HG03442 (cell line): ENCODE data around the gene DAP.
"Not testable (repeated sequence)": the region's sequence is repeated elsewhere in the genome, so short reads cannot be mapped to it uniquely, and the experiment has no call there.

Experiments used
- ATAC-seq: cut with Tn5 transposase; IDR thresholded peaks from one replicate; pipeline ENCODE4 v1.9.1; 2021; ENCODE audit warnings: mild to moderate bottlenecking, moderate library complexity; ENCODE audit not compliant: unreplicated experiment

DAP gene, protein sequence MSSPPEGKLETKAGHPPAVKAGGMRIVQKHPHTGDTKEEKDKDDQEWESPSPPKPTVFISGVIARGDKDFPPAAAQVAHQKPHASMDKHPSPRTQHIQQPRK

DNA sequence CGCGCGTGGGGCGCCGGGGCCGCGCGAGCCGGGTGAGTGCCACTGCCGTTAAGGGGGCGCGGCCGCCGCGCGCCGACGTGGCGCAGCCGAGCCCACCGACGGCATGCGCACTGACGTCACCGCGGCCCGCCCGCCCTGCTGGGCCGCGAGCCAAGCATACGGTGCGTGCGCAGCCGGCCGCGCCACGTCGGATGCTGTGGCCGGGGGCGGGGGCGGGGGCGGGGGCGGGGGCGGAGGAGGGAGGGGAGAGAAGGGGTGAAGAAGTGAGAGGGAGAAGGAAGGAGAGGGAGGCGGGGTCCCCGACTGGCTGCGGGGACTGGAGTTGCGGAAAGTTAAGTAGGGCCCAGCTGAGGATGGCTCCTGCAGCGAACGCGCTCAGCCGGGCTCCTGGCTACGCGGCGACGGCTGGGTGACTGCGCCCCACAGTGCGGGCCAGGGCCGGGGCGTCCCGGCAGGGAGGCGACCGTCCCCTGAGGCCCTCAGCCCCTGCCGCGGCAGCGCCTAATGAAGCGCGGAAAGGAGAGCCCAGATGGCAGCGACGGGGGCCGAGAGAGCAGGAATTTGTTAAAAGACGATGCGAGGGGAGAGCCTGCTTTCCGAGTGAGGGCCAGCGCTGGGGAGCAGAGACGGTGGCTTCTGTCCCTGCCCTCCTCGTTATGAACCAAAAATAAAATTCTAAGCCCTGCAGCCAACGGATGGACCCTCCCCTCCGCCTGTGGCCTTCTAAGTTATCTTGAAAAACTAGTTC lies at the start of gene DAP:
TSS of gene DAP (minus strand) at position 50 of the 748 bp plus-strand sequence. CDS start 166 bp downstream, outside the sequence.
- peak; percentile 71 for ATAC-seq

DNA sequence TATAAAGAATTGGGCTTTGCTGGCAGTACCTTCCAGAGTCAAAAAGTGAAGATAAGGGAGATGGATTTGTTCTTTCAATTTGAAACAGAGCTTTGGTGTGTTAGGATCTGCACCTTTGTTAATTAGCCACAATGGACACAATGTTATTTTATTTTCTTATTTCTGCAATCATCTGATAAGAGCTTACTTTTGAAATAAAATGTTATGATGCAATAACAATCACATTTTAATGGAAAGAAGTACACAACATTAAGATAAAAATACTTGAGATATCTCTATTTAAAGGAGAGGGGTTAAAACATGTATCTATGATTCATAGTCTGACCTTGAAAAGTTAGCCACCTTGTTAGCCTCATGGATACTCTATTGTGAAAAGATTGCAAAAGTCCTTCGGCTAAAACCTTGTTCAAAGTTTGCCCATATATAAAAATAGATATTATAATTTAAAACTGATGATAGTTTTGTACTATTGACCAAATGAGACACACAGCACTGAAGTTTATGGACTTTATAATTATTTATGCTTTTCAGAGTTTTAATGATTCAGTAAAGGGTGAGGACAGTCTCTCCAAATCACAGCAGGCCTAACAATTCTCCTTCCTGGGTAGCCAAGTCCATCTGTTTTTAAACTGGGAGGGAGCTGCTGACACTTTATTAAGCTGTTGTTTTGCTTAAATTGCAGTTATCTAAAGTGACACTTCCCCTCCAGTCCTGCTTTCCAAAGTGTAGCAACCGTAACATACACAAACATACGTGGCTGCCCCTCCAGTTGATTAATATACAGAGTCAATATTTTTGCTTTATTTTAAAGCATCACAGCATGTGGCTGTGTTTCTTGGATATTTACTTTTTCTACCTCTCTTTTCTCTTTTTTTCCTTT lies 47.6 kb upstream of the DAP start:
- ATAC-seq: no peak

DNA sequence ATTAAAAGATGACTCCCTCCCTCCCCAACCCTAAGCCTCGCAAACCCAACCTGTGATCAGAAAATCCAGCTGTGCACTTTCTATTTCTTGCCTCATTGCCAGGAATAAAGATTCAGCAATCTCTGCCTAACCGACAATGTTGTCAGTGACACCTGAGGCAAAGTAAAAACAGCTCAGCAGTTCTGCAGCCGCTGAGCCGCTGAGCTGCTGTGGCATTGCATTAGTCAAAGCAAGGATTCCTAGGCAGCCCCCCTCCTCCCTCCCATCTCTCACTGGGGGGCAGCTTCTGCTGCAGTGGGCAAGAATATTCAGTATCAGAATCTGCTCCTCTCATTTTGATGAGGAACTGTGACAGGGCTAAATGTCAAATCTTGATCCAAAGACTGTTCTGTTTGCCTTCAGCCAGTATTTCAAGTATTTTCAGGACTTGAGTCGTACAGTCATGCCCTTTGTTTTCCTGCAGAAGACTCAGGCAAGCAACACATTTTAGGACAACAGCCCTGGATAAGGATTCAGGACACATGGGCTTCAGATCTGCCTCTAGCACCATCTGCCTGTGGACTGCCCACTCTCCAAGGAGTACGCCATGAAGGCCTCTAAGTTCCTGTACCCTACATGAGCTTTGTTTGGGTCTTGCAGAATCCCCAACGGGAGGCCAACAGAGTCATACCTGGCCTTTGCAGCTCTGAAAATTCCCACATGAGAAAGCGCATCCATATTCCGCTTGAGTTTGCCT lies 41.1 kb upstream of the DAP start:
- ATAC-seq: no peak

DNA sequence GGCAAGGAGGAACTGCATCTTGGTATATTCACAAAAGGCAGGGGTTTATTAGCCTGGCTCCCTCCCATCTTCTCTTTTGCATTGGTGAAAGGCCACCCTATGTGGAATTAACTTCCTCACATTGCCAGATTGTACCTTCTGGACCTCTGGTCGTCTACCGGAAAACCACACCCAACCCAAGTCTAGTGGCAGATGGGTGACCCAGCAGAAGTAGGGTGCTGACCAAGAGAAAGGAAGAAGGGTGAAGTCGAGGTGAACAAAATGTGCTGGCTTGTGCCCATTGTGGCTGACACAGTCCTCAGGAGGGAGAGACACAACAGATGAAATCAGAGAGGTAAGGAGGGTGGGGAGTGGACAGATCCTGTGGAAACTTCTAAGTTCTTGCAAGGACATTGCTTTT lies 39.8 kb upstream of the DAP start:
- no peak for ATAC-seq

DNA sequence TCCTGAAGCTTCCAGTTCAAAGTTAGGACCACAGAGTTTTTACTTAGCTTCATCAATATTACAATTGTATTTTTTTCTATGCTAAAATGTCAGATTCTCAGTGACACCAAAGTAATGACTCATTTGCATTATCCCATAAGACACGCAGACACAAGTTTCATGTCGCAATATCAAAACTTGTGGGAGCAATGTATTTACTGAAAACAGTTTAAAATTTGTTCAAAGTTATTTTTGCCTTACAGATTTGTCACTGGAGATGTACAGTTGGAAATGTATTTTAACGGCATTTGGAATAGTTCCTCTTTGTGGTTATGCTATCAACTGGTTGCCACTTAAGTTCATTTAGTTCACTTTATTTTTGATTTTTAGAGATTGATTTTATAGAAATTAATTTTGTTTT lies 36.2 kb upstream of the DAP start:
- ATAC-seq: no peak

DNA sequence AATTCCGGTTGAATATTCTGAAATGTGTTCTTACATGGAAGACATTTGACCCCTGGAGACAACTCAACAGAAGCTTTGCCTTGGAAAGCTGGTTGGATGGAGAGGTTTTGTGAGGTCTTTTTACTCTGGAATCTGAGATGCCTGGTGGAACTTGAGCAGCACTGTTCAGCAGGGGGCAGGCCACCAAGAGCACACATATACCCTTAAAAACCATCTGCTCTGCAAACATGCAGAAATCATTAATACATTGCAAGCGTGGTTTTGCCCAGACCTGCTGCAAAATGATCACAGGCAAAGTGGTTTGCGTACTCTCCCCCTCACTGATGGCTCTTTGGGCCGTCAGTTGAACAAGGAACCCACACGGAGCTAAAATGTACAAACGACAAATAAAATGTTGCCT lies 32.8 kb upstream of the DAP start:
- ATAC-seq: no peak

DNA sequence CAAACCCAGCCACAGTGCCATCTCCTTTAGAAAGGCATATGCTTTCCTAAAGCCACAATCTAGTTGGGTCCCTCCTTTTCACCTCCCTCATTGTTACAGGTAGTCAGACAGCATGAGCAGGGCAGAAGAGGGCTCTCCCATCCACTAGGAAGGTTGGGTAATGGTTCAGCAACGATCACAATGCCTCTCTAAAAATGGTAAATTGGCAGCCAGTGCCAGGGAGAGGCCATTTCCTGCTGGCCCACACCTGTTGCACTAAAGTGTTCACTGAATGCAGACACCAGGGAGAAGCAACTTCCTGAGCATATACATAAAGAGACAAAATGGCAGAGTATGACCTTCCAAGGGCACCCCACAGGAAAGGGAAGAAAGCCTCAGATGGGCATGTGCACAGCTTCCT lies 31.3 kb upstream of the DAP start:
- ATAC-seq: no peak

DNA sequence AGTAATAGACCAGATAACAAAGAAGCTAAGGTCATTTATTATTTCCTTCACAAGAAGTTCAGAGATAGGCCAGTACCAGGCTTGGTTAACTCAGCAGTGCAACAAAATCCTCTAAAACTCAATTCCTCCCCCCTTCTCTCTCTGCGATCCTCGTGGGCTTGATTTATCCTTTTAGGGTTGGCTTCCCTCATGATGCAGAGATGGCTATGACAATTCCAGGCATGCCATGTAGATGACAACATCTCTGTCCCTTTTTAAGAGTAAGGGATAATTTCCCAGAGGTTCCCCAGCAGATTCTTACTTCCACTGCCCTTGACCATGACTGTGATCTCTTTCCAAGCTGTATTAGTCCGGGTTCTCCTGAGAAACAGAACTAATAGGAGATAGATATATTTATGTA lies 28.7 kb upstream of the DAP start:
- no peak for ATAC-seq

DNA sequence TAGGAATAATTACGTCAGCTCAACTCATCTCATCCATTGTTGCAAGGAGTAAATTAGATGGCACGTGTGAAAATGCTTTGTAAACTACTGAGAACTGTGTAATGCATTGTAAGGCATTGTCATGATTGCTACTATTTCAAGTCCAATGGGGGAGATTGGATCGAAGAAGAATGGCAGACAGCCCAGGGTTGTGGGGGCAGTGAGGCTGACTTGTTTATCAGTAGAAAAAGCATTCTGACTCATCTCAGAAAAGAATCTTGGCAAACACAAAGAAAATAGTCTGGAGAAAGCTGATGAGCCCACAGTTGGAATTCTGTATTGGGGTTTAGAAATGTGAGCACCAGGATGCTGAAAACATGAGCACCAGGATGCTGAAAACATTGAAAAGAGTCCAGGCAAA lies 28.0 kb upstream of the DAP start:
- ATAC-seq: no peak

DNA sequence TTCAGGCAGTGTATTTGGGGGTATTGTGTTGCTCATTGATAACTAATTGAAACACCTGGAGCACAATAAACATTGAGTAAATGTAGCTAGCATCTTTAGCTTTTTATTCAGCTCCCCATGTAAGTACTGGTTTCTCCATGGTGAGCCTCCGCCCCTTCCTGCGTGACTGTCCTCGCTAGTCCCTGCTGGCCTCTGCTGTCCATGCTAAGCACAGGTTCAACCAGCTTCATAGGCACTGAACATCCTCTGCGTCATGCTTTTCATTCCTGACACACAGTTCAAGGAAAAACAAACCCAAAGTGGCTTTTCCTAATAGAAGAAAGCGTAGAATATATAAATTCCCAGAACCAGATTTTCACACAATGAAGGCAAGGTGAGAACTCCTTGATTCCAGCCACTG lies 27.3 kb upstream of the DAP start:
- no peak for ATAC-seq

DNA sequence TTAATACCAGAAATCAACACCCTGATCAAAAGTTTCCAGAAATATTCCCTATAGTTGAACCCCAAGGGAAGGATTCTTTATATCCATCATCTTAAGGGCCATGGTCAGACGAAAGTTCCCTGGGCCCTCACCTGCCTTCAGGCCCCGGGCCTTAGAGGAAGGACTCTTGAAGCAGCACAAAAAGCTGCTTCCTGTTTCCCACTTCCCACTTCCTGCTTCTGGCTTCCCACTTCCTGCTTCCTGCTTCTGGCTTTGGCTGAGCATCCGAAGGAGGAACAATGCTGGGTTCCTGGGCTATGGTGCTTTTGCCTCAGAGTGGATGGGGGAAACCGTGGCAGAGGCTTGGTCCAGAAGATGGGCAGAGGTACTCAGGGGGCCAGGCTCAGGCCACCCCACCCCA lies 25.8 kb upstream of the DAP start:
- no peak for ATAC-seq

DNA sequence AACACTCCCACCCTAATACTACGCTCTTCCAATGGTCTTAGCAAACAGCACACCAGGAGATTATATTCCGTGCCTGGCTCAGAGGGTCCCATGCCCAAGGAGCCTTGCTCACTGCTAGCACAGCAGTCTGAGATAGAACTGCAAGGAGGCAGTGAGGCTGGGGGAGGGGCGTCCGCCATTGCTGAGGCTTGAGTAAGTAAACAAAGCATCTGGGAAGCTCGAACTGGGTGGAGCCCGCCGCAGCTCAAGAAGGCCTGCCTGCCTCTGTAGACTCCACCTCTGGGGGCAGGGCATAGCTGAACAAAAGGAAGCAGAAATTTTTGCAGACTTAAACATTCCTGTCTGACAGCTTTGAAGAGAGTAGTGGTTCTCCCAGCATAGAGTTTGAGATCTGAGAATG lies 19.2 kb upstream of the DAP start:
- ATAC-seq: not testable (repeated sequence)

DNA sequence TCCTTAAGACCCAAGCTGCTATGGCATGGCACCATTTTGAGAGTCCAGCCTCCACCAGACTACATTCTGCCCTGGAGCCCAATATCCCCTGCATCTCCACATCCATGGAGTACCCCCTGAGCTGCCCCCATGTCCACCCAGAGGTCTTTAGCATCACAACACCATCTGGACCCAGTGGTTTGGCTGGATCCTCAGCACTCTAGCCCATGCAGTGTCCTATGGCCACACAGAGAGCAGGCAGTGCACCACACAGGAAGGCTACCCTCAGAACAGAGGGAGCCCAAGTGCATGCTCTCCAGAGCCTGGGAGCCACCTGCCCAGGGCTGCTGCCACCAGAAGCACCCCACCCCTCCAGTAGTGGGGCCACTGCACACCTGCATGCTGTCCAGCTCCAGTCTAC lies 18.6 kb upstream of the DAP start:
- no peak for ATAC-seq

DNA sequence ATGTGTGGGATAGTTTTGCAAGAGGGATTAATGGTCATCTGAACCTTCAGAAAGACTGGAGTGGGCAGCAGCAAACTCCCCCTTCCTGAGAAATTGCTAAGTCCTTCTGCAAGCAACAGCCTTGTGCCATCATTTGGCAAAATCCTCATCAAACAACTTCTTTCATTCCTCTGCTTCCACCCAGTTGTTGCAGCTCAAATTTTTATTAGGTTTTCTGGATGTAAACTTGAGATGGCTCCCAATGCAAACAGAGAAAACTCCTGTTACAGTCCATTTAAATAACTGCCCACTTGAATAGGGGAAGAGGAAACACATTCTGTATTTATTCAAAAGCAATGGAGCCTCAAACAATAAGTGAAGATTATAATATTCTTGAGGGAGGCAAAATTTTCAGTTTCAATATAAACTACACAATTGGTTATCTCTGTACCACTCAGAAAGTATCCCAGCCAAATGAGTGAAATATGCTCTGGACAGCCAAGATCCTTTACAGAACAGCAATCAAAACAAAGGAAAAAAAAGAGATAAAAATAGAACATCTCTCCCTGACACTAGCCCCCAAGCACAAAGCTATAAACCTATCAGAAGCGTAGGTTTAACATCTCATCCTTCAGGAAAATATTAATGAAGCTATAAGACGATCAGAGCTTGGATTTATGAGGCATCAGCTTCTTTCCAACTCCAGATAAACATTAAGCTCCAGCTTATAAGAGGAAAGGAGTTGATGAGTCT lies 17.3 kb upstream of the DAP start:
- ATAC-seq: no peak

DNA sequence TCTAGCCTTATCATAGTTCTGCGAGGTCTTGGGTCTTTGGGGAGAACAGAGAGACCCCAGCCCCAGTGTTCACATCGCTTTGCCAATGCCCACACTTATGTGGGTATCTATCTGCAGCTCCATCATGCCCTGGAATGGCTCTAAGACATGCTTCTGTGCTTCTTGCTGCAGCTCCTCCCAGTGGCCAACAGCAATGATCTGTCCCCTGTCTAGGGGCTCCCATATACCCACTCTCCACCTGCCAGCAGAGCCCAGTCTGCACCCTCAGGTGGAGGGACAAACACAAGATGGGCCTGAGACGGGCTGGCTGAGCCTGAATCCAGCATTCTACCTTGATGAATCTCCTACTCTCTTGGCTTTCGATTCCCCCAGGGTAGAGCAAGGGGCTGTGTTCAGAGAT lies 14.6 kb upstream of the DAP start:
- peak; percentile 70 for ATAC-seq

DNA sequence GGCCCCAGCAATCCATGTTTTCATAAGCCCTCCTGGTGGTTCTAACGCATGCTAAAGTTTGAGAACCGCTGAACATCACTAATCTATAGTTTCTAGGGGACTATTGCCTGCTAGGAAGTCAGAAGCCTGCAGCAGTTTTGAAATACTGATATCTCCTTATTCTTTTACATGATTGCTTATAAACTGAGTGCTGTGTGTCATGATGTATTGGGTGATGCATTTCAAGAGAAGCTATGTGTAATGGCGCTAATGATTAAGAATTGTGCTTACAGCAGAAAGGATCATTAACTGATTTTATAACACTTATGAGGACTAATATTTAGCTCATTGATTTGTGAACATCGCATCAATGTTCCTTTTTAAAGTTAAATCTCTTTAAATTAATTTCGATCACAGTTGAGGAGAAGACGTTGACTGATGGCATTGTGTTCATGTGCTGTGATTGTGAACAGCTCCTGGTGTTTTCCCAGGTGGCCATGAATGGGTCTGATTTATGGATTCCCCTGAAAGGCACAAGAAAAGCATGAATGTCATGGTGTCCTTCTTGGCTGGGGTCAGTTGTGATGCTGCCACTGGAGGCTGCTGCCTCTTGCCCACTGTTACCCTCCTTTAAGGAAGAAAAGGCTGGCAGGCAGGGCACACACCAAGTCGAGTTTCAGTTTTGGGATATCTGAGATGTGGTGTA lies 12.0 kb upstream of the DAP start:
- ATAC-seq: no peak

DNA sequence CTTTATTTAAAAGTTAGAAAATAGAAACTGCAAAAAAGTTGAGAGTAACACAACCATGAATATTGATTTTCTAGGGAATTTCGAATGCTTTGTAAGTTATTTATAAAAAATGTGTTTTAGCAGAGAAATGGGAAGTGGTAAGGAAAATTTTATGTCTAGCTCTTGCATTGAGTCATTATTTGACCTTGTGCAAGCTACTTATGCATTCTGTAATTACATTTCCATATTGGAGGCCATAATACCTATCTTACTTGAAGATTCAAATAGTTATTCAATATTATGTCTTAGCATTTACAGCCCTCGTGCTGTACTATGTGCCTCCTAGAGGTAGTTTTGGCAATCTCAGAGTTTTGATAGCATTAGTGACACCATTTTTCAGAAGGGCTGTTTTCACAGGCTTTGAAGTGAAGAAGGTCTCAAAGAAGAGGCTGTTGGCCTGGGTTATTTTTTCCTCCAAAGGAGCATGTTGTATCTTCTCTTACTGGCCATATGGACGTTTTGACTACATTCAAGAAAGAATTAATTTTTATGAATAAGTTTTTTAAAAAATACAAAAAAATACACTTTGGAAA lies 7.4 kb upstream of the DAP start:
- ATAC-seq: no peak

DNA sequence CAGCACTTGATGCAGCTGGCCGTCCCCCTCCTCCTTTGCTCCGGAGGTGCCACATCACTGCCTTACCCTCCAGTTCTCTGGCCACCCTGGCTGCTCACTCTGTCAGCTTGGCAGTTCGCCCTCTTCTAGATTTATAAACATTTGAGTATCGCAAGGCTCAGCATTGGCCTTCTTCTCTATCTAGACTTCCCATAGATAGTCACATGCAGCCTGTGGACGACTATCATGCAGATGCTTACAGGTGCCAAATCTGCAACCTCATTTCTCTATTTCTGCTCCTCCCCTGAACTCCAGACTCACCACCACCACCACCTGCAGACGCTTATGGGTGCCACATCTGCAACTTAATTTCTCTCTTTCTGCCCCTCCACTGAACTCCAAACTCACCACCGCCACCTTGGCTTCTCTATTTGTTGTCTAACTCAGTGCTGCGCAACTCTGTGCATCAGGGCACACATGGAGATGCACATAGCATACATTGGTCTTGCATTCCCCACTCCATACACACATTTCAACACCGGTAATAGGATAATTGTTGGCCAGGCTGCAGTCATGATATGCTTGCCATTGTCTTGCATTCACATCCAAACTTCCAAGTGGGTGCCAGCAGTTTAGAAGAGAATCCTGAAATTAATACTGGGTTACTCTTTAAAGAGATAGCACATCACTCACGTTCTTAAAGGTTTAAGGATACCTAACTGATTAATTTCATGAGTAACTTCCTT lies 1.9 kb upstream of the DAP start:
- no peak for ATAC-seq
